Endometrium (tissue), 2 donors: ENCODE data around the gene GCNA.

ENCODE experiments used
- FAIRE-seq: peaks from 2 replicates; lab custom pipeline; 2012; peaks lifted over from hg19 to GRCh38; lab: Jason Lieb, UNC
- donor health status: control.
- donor health status: control.

The GCNA gene

GRCh38 chrX:71615954-71616353 lies 37.7 kb downstream of the GCNA start:
- no peak for FAIRE-seq

DNA sequence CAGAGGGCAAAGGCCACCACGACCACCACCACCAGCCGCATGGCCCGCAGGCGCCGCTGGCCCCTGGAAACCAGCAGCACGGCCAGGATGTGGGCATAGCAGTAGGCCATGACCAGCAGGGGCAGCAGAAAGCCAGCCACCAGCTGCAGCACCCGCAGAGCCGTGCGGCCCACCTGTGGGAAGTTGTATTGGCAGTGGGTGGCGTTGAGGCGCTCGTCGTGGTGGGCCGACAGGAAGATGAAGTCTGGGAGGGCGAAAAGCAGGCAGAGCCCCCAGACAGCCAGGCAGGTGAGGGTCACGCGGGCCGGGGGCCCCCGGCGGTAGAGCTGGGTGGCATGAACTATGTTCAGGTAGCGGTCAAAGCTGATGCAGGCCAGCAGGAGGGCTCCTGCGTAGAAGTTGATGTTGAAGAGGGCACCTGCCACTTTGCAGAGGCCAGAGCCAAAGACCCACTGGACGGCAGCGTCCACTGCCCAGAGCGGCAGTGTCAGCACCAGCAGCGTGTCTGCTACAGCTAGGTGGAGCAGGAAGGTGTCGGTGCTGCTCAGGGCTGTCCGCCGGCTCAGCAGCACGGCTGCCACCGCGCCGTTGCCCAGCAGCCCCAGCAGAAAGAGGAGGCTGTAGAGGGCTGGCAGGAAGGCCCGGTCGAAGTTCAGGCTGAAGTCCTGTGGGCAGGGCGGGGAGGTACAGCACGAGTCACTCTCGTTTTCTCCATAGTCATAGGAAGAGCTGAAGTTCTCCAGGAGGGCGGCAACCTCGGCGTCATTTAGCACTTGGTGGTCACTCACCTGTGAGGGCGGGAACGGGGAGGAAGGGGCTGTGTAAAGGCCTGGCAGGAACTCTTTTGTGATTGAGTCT lies 38.7 kb downstream of the GCNA start:
- FAIRE-seq: no peak

GRCh38 chrX:71617742-71618141 lies 39.5 kb downstream of the GCNA start:
- FAIRE-seq: no peak

- no peak for FAIRE-seq
These were observed 40.1 kb downstream of the GCNA start, which contains the start of gene CXCR3 for GRCh38 chrX:71618303-71618721. TSS of gene CXCR3 (minus strand) at chrX:71618511. CDS start at chrX:71618449, 62 bp downstream.

DNA sequence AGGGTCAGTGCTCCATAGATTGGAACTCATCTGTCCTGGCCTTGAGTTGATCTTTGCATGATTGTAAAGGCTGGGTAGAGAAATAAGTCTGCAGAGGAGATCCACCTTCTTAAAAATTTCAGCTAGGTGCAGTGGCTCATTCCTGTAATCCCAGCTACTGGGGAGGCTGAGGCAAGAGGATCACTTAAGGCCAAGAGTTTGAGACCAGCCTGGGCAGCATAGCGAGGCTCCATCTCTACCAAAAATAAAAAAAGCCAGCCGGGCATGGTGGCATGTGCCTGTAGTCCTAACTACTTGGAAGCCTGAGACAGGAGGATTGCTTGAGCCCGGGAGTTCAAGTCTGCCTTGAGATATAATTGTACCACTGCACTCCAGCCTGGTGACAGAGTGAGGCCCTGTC lies 40.5 kb downstream of the GCNA start:
- no peak for FAIRE-seq

DNA sequence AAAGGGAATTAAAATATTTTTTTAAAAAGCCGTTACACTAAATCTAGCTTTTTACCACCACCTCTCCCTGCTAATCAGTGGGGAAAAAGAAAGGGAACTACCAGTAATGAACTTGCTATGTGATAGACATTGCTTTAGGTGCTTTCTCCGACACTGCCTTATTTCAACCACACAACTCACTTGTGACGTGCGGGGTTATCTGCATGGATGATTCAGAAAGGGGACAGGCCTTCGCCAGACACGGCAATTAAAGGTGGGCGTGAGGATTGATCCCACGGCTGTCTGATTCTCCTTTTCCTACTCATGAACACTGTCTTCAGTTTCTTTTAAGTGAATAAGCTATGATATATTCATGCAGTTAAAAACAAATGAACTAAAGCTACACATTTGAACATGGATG lies 41.0 kb downstream of the GCNA start:
- no peak for FAIRE-seq

DNA sequence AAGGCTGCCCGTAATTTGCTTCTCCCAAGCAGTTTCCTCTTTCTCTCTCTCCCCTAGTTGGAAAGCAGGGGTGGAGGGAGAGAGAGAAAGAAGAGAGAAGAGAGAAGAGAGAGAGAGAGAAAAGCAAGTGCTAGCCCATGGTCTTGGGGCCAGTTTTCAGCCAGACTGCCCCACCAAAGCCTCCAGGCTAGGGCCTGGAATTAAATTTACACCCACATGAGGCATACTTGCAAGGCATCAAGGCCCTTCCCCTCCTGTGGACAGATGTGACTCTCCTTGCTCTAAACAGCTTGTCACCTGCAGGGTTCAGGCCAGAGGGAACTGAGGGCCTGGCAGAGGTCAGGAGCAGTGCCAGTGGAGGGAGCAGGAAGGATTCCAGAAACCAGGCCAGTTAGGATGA lies 41.7 kb downstream of the GCNA start:
- no peak for FAIRE-seq

GRCh38 chrX:71621603-71622002 lies 43.4 kb downstream of the GCNA start:
- no peak for FAIRE-seq

DNA sequence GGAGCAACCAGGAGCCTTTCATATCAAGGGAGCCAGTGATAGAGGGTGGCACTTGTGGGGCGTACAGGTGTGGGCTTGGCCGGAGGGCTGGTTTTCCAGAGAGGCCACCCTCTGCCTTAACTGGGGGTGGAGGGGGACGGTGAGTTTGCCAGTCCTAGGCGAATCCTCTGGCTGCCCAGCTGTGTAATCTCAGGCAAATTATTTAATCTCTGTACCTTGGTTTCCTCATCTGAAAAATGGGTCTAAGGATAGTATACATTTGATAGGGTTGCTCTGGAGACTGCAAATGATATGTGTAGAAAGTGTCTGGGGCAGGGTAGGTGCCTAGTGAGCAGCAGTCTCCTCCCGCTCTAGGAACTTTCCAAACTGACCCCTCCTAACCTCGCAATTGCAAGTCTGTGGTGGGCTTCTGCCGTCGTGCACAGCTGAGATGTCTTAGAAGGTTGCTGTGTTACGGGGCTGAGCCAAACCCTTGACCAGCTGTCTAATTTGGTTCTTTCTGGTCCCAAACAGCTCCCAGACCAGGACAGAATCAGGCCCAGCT lies 43.9 kb downstream of the GCNA start:
- FAIRE-seq: no peak

DNA sequence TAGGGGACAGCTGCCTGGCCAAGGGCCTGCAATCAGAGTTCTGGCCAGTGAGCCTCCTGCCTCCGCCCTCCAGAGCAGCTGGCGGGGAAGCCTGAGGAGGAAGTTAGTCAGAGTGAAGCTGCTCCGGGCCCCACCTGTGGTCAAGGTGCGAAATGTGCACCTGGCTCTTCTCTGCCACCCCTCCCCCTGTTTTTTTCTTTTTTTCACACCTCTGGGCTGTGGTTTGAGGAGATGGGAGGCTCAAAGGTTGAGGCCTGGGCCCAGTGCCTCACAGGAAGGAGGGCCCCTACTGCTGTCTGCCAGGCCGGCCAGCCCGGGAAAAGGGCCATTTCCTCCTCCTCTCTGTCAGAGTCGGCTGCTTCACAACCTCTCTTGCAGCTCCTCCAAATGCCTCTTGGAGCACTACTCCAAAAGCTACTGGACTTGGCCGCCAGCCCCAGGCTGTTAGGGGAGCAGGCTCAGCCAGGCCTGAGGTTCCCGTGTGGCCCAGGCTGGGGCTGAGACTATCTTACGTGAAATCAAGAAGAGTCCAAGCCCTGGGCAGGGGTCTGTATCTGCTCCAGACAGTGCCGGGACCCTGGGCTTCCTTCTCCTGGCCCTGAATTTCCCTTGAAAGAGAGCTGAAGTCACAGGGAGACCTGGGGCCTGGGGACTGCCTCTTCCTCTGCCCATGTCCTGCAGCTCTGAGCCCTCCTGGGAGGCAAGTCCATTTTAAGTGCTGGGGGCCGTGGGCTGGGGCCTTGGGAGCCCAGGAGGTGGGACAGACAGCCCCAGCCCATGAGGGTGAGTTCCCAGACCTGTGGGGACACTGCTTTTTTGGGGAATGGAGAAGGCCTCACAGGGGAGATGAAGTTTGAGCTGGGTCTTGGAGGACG lies 44.6 kb downstream of the GCNA start:
- FAIRE-seq: no peak

DNA sequence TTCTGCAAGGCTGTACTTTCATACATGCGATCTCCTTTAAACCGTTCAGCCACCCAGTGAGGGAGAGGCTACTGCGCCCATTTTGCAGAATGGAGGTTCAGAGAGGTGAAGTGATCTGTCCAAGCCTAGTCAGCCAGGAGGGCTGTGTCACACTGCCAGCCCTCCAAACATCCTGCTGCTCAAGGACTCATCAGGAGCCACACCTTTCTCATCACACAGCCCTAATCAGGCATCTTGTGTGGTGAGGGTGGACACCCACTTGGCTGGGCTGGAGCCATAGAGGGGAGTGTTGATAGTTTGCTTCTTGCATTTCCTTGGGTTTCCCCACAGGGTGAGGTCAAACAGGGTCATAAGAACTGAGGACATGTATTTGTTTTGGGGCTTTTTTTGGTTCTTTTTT lies 45.5 kb downstream of the GCNA start:
- no peak for FAIRE-seq

DNA sequence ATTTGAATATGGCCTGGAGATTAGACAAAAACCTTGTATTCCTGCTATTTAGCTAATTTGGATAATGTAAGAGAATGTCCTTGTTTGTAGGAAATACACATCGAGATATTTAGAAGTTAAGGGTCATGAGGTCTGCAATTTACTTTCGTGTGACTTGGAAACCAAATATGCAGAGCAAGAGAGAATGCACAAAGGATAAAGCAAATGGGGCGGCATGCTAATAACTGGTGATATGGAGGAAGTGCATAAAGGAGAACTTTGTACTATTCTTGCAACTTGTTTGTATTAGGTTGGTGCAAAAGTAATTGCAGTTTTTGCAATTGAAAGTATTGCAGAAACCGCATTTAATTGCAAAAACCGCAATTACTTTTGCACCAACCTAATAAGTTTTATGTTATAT lies 47.2 kb downstream of the GCNA start:
- no peak for FAIRE-seq

GRCh38 chrX:71626576-71626975 lies 48.3 kb downstream of the GCNA start:
- no peak for FAIRE-seq

- no peak for FAIRE-seq
These were observed 49.6 kb downstream of the GCNA start for GRCh38 chrX:71627588-71628404.

GRCh38 chrX:71629467-71629866 lies 51.2 kb downstream of the GCNA start:
- no peak for FAIRE-seq

GRCh38 chrX:71632923-71633657 lies 54.9 kb downstream of the GCNA start:
- FAIRE-seq: no peak

- no peak for FAIRE-seq
These were observed 56.1 kb downstream of the GCNA start for GRCh38 chrX:71634366-71634765.

GRCh38 chrX:71636438-71637252 lies 58.4 kb downstream of the GCNA start:
- no peak for FAIRE-seq

GRCh38 chrX:71637253-71637618 lies 59.0 kb downstream of the GCNA start:
- FAIRE-seq: no peak

DNA sequence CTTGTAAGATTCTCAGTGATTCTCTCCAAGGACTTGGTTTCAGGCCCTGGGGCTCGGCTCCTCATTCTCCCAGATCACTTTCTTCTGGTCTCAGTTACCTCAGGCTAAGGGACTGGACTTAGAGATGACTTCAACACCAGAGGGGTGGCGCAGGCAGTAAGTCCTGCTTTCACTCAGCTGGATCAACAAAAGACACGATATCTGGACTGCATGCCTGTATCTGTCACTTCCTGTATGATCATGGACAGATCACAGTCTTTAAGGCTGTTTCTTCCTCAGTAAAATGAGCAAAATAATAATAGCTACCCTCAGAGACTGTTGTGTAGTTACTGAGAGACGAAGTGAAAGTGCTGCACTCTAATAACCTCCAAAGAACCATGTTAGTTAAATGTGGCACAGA lies 59.6 kb downstream of the GCNA start:
- no peak for FAIRE-seq
